ENCODE data around the gene ZNF563.

DNA sequence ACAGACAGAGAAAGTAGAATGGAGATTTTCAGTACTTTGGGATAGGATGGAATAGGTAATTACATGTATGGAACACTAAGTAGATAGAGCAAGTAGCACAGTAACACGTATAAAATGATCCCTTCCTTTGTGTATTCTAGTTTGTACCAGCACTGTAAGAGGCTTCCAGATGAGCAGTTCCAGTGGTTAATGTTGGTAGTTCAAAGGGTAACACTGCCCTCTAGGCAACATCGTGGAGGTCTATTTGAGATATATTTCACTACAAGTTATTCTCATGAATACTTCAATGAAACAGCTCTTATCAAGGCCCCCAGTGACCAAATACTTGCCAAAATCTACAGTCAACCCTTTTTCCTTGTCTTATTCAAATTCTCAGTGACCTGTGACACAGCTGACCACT, 13.5 kb upstream of the ZNF563 start:
- TF ChIP-seq RFX5 (IDR thresholded peaks at IDR 0.05): no peak
- TF ChIP-seq, protein P1, sequence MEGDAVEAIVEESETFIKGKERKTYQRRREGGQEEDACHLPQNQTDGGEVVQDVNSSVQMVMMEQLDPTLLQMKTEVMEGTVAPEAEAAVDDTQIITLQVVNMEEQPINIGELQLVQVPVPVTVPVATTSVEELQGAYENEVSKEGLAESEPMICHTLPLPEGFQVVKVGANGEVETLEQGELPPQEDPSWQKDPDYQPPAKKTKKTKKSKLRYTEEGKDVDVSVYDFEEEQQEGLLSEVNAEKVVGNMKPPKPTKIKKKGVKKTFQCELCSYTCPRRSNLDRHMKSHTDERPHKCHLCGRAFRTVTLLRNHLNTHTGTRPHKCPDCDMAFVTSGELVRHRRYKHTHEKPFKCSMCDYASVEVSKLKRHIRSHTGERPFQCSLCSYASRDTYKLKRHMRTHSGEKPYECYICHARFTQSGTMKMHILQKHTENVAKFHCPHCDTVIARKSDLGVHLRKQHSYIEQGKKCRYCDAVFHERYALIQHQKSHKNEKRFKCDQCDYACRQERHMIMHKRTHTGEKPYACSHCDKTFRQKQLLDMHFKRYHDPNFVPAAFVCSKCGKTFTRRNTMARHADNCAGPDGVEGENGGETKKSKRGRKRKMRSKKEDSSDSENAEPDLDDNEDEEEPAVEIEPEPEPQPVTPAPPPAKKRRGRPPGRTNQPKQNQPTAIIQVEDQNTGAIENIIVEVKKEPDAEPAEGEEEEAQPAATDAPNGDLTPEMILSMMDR (IDR thresholded peaks at IDR 0.05): no peak

Data from A549 (cell line).